Vagina (tissue), 2 donors: ENCODE measurements around the gene BCAT1. TPM values are rescaled to one million over a fixed set of nuclear protein-coding genes. Genes with fewer than 3 reads are reported as not detected.
A peak's percentile ranks its signal among the peaks of the same experiment; 100 is the strongest.

Source experiments
- DNase-seq, 2 donors: peaks; one replicate each; pipeline ENCODE4 v3.0.0-alpha.2; 2017; ENCODE audit errors: extremely low spot score in 2 of 2
- H3K27ac ChIP-seq: fragments of 200-600 bp; sonication (generic); one replicate; pipeline ENCODE4 v1.5.1; 2019
- H3K27me3 ChIP-seq: fragments of 200-600 bp; sonication (generic); one replicate; pipeline ENCODE4 v1.5.1; 2019
- H3K36me3 ChIP-seq, 2 donors: fragments of 200-600 bp; sonication (generic); one replicate each; pipeline ENCODE4 v1.5.1; 2017 to 2019
- H3K4me1 ChIP-seq: fragments of 200-600 bp; sonication (generic); one replicate; pipeline ENCODE4 v1.5.1; 2019
- H3K4me3 ChIP-seq, 2 donors: fragments of 200-600 bp; sonication (generic); 1 replicate in 1 of 2; 2 replicates in 1 of 2; pipeline ENCODE4 v1.5.1; 2016 to 2019
- H3K9me3 ChIP-seq: fragments of 200-600 bp; sonication (generic); one replicate; pipeline ENCODE4 v1.5.1; 2019
- POLR2A ChIP-seq, 2 donors: fragments of 450-650 bp; IDR thresholded peaks; one replicate each; pipeline ENCODE4 v1.6.1; 2017; ENCODE audit warnings: antibody characterized with exemption in 2 of 2, mild to moderate bottlenecking in 2 of 2, moderate library complexity in 2 of 2
- POLR2AphosphoS5 ChIP-seq, 2 donors: sonication (generic); formaldehyde crosslinking; IDR thresholded peaks; one replicate each; pipeline ENCODE4 v1.9.0; 2017; ENCODE audit warnings: antibody characterized with exemption in 2 of 2, mild to moderate bottlenecking in 2 of 2, low read depth in 1 of 2; ENCODE audit not compliant: insufficient read depth in 1 of 2
- intact Hi-C: fragments of 100-400 bp; cut with DNase I; formaldehyde crosslinking; loops from one replicate; pipeline ENCODE4 v1.15.1; 2023
- total RNA-seq: library from RNA; depleted of rRNA; stranded (reverse); fragments of >200 nt; gene quantifications from one replicate; pipeline ENCODE4 v1.2.3, GENCODE V29; 2016
- TF ChIP-seq, protein P1 (sequence below), 3 experiments: fragments of 450-650 bp in 2 of 3; fragments of 200-600 bp in 1 of 3; sonication (generic) in 1 of 3; IDR thresholded peaks; one replicate each; pipeline ENCODE4 v1.5.1; 2017 to 2019; ENCODE audit warnings: antibody characterized with exemption in 3 of 3, mild to moderate bottlenecking in 2 of 3, moderate library complexity in 2 of 3

The BCAT1 gene
- total RNA-seq, 1 donor from 2014 or later: 20.6 TPM

DNA sequence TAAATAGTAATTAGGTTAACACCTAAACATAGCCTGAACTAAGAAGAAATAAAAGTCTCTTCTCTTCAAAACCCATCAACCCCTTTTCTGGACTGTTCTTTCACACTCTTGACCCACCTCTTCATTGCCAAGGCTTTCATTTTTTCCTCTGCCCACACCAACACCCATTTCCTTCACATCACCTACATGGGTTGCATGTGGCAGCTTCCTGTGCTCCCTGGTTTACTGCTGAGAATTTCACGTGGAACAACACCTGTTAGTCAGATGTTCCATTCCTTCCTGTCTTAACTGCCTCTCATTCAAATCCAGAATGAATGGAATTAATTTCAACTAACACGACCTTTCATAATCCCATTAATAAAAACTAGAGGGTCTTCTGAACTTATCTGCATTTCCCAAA lies 157.3 kb downstream of the BCAT1 start:
- Histone ChIP-seq H3K27me3 (no peaks in the 10 kb centered on the region), H3K36me3 (no peaks in the 10 kb centered on the region), H3K4me3 (no peak overlapping the region), H3K9me3 (no peaks in the 10 kb centered on the region), H3K27ac (no peak overlapping the region), H3K4me1 (no peaks in the 10 kb centered on the region)
- no peak for DNase-seq
- intact Hi-C loops: no loop called here
- no peak for TF ChIP-seq POLR2A (IDR thresholded peaks at IDR 0.05)
- TF ChIP-seq, protein P1, sequence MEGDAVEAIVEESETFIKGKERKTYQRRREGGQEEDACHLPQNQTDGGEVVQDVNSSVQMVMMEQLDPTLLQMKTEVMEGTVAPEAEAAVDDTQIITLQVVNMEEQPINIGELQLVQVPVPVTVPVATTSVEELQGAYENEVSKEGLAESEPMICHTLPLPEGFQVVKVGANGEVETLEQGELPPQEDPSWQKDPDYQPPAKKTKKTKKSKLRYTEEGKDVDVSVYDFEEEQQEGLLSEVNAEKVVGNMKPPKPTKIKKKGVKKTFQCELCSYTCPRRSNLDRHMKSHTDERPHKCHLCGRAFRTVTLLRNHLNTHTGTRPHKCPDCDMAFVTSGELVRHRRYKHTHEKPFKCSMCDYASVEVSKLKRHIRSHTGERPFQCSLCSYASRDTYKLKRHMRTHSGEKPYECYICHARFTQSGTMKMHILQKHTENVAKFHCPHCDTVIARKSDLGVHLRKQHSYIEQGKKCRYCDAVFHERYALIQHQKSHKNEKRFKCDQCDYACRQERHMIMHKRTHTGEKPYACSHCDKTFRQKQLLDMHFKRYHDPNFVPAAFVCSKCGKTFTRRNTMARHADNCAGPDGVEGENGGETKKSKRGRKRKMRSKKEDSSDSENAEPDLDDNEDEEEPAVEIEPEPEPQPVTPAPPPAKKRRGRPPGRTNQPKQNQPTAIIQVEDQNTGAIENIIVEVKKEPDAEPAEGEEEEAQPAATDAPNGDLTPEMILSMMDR (IDR thresholded peaks at IDR 0.05): no peak
- no peak for TF ChIP-seq POLR2AphosphoS5 (IDR thresholded peaks at IDR 0.05; ENCODE audit: insufficient read depth in 1 of 2, low read depth in 1 of 2)

DNA sequence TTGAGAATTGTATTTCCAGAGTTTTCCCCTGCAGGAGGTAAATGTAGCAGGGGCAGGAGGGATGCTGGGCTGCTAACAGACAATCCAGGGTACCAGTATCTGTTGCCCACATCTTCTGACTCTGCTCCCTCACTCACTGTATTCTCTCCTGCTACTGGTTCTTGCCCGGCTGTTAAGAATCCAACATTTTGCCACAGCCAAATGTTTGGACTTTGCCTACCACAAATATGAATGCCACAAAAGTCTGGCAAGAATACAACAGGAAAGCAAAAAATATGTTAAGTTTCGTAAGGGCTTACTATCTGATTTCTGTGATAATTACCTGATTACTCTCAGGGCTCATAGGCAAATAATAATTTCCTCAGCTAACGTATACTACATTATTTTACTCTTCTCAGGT lies 160.0 kb downstream of the BCAT1 start:
- Histone ChIP-seq H3K36me3 (no peaks in the 10 kb centered on the region), H3K27ac (no peak overlapping the region), H3K27me3 (no peaks in the 10 kb centered on the region), H3K4me1 (no peaks in the 10 kb centered on the region), H3K4me3 (no peak overlapping the region), H3K9me3 (no peaks in the 10 kb centered on the region)
- intact Hi-C loops: no loop called here
- TF ChIP-seq POLR2A (IDR thresholded peaks at IDR 0.05) (no peak), POLR2AphosphoS5 (IDR thresholded peaks at IDR 0.05; ENCODE audit: insufficient read depth in 1 of 2, low read depth in 1 of 2) (no peak)
- TF ChIP-seq, protein P1 (IDR thresholded peaks at IDR 0.05): no peak
- DNase-seq: no peak

DNA sequence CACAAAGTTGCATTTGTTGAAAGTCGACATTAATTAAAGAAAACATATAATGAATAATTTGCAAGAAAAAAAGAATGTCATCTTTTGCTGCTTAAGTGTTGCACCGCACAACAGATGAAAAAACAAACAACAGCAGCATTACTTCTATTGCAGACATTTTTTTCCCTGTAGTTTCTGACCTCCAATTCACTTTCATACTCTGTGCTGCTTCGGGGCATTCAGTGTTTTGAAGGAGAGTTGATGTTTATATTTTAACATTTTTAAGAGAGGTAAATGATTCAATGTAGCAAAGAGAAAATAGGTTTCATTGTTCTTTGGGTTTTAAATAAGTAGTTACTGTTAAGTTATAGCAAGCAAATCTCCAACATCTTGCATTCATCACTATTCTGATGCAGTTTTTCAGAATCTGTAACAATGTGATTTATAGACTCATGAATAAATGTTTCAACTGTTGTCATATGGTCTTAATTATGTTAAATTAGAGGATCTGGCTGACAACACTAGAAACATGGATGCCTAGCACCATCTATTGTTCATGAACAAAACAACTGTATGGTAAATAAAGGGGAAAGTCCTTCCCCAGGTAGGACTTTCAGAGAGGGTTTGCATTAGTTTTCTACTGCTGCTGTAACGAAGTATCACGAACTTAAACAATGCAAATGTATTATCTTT lies 168.1 kb downstream of the BCAT1 start:
- Histone ChIP-seq H3K4me3 (no peak overlapping the region), H3K9me3 (no peaks in the 10 kb centered on the region), H3K27me3 (no peaks in the 10 kb centered on the region), H3K36me3 (no peaks in the 10 kb centered on the region), H3K27ac (no peak overlapping the region), H3K4me1 (no peaks in the 10 kb centered on the region)
- no peak for TF ChIP-seq POLR2AphosphoS5 (IDR thresholded peaks at IDR 0.05; ENCODE audit: insufficient read depth in 1 of 2, low read depth in 1 of 2)
- TF ChIP-seq, protein P1 (IDR thresholded peaks at IDR 0.05): no peak
- no peak for TF ChIP-seq POLR2A (IDR thresholded peaks at IDR 0.05)
- intact Hi-C loops: no loop called here
- DNase-seq: no peak

DNA sequence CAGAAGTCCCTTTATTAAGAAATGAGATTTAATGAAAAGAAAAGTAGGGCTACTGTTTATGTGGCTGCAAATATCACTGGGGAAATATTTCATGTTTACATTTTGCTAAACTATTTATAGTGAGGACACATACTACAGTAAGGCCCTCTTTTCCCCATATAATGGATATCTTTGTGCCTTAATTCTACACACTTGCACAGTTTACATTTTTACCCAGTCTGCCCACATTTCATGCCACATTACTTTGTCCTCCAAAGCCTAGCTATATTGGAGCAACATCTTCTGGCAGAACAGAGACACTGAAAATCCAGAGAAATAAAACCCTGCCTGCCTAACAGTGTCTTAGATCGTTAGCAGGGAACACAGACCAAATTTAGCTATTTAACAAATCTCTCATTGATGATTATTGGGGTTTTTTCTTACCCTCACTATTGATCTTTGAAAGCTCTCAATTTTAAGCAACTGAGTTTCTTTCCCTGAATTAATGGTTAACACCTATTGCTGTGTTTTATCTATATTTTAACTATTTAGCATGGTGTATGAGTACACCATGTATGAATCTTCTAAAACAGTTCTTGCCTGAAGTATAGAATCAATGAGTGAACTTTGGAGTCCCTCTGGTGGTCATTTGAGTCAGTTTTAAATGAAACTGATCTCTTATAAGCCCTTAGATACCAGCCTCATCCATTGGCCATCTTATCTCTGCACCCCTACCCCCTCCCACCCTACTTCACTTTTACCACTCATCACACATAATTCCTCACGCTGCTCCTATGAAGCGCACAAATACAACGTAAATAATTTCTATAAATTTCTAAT lies 170.2 kb downstream of the BCAT1 start:
- Histone ChIP-seq H3K27me3 (no peaks in the 10 kb centered on the region), H3K27ac (no peak overlapping the region), H3K36me3 (no peaks in the 10 kb centered on the region), H3K4me3 (no peak overlapping the region), H3K4me1 (no peaks in the 10 kb centered on the region), H3K9me3 (no peaks in the 10 kb centered on the region)
- no peak for DNase-seq
- TF ChIP-seq POLR2AphosphoS5 (IDR thresholded peaks at IDR 0.05; ENCODE audit: insufficient read depth in 1 of 2, low read depth in 1 of 2) (no peak), POLR2A (IDR thresholded peaks at IDR 0.05) (no peak)
- TF ChIP-seq, protein P1 (IDR thresholded peaks at IDR 0.05): peak in 1 of 3 experiments; percentile 11
- intact Hi-C loops: no loop called here

DNA sequence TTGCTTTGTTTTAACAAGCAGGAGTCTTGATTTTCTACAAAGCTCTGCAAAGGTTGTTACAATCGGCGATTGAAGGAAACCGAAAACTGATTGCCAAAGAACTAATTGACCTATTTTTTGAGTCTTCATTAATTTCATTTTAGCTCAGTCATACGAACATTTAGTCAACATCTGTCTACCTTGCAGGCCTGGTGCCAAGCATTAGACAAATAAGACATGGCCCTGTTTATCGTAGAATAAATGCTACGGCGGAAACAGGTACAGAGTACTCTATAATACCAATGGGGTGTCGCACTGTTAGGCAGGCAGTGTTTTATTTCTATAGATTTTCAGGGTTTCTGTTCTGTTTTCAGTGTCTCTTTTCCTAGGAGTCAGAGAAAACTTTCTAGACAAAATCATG lies 171.5 kb downstream of the BCAT1 start:
- Histone ChIP-seq H3K36me3 (no peaks in the 10 kb centered on the region), H3K27me3 (no peaks in the 10 kb centered on the region), H3K4me1 (no peaks in the 10 kb centered on the region), H3K9me3 (no peaks in the 10 kb centered on the region), H3K4me3 (no peak overlapping the region), H3K27ac (no peak overlapping the region)
- intact Hi-C loops: no loop called here
- DNase-seq: no peak
- TF ChIP-seq POLR2A (IDR thresholded peaks at IDR 0.05) (no peak), POLR2AphosphoS5 (IDR thresholded peaks at IDR 0.05; ENCODE audit: insufficient read depth in 1 of 2, low read depth in 1 of 2) (no peak)
- TF ChIP-seq, protein P1 (IDR thresholded peaks at IDR 0.05): no peak
